CD4-positive, alpha-beta T cell treated with Interferon alpha-2 for 1 hour (primary cell): ENCODE measurements around the gene GRIPAP1.
"Not testable (repeated sequence)": the region's sequence is repeated elsewhere in the genome, so short reads cannot be mapped to it uniquely, and the experiment has no call there.

Experiments
- DNase-seq, 2 donors: peaks; one replicate each; pipeline ENCODE4 v3.0.0-alpha.2; 2020 to 2022

The GRIPAP1 gene

DNA sequence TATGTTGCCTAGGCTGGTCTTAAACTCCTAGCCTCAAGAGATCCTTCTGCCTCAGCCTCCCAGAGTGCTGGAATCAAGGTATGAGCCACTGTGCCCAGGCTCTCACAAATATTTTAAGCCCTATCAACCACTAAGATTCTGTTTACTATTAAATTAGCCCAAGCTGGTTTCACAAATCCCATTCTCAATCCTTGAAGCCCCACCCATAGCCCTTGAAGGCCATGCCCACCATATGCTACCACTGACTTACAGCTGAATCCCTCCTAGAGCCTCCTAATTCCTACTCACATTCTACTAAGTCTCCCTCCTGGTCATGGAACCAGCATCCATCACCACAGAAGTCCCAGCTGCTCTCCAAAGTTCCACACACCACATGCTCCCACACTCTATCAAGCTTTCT lies 9.7 kb downstream of the GRIPAP1 start:
- DNase-seq = no peak

GRCh38 chrX:48989483-48989882 lies 12.6 kb downstream of the GRIPAP1 start:
- DNase-seq = no peak

GRCh38 chrX:48983896-48984295 lies 18.2 kb downstream of the GRIPAP1 start:
- DNase-seq = no peak

GRCh38 chrX:48983081-48983480 lies 19.0 kb downstream of the GRIPAP1 start:
- DNase-seq = no peak

- no peak for DNase-seq
Measured at GRCh38 chrX:48981178-48981577, 20.9 kb downstream of the GRIPAP1 start.

- DNase-seq = not testable (repeated sequence)
Measured at GRCh38 chrX:48980341-48980740, 21.7 kb downstream of the GRIPAP1 start.

- no peak for DNase-seq
Measured at GRCh38 chrX:48978226-48978625, 23.8 kb downstream of the GRIPAP1 start.

DNA sequence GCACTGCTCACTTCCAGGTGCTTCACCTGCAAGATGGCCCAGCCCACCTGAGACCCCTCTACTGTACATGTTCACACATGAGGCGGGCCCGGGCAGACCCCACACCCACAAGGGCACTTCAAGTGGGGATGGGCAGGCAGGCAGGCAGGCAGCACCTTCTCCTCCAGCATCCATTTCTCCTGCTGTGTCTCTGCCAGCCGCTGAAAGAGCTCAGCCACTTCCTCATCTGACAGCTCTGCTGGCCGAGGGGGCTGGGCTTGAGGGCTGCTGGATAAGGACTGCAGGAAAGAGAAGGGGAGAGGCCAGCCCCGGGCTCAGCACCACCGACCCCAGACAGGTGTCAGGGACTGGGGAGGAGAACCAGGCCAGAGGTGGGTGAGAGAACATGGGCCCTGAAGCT lies 26.0 kb downstream of the GRIPAP1 start:
- DNase-seq = no peak

DNA sequence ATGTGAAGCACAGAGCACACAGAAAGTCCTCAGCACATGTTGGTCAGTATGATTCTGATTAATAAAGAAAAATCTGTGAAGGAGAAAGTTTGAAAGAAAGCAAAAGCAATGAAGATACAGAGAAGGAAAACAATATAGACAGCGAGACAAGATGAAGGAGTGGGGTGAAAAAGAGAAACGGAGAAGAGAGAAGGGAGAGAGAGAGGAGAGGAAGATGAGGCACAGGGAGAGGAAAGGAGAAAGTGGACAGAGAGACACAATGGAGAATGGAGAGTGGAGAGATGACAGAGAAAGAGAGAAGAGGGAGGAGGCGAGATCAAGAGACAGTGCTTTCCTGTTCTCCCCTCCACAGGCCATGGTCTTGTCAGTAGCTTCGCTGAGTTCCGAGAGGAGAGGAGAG lies 26.5 kb downstream of the GRIPAP1 start:
- no peak for DNase-seq

- DNase-seq = no peak
Measured at GRCh38 chrX:48975041-48975440, 27.0 kb downstream of the GRIPAP1 start.

DNA sequence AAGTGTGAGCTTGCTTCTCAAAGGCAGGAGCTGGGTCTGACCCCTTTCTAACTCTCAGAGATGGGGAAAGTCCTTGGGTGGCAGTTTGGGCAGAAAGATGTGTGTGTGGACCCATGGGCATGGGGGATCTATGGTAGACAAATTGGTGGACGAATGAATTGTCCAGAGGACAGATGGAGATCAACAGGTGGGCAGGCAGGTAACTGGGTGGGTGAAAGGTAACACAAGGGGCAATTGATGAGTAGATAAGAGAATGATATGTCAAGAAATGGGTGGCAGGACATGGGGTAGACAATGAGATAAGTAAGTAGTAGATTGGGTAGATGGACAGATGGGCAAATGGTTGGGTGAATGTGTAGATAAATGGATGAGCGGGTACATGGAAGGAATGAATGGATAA lies 27.5 kb downstream of the GRIPAP1 start:
- no peak for DNase-seq

- DNase-seq = no peak
Measured at GRCh38 chrX:48974033-48974432, 28.0 kb downstream of the GRIPAP1 start.

DNA sequence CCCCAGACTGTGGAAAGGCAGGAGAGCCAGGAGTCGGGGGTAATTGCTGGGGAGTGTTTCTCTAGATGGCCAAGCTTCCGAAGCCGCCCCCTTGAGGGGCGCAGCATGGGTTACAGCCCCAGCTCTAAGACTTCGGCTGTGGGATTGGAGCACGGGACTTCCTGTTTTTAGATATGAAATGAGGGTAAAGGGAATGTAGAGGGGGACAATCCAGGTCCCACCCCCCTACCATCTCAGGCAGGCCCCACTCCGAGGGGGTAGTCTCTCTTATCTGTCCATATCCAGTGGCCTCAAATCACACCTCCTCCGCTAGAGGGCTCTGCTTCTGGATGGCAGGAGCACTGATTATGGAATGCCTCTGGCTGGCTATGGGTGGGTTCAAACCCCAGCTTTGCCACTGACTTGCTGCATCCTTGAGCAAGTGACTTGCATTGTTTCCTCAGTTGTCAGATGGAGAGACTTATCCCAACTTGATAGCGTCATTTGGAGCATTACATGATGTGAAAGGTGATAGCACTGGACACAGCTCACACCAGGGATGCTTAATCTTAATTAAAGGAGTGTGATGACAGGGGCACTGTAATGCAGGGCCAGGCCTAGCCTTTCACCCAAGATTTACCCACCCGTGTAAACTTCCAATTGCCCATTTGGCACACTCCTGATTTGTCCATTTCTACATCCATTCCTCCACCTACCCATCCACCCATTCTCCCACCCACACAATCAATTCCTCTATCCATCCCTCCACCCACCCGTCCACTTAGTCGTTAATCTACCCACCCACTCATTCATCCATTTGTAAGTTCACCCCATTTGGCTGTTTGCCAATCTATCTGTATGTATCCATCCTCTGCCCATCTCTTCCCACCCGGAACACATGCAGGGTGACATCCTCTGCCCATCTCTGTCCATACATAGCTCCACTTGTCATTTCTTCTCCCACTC lies 29.6 kb downstream of the GRIPAP1 start:
- DNase-seq = peak; percentile 21 to 47

DNA sequence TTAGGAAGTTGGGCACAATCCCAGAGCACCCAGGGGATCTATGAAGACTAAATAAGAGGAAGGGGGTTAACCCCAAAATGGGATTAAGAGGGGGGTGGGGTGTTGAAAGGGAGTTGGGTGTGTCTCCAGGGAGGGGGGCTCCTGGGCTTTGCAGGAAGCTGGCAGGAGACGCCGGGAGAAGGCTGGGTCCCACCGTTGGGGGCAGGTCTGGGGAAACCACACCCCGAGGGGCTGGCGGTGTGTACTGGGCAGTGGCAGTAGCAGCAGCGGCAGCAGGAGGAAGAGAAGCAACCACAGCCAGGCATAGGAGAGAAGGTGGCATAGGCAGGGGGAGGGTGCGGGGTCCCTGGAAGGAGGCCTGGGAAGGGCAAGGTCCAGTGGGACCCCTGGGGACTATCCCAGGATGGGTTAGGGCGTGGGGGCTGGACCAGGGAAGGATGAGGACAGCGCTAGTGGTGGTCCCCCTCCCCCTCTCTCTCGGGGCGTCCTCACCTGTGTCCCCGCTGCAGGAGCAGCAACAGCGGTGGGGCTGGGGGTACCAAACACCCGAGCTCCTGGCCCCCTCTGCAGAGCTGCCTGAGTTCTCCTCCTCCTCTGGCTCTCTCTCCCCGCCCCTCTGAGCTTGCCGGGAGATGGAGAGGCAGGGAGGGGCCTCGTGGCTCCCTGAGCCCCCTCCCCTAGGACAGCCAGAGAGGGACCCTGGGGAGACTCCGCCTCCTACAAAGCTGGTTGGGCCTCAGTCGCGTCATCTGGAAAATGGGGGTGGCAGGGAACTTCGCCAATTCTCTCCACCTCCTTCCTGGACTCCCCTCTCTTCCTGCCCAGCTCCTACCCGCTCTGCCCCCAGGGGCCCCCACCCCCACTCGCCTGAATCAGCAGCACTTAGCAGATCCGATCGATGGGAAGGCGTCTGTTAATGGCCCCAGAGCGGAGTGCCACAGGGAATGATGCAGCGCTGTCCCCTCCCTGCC lies 30.5 kb downstream of the GRIPAP1 start, which contains the start of gene KCND1:
KCND1 (minus strand) TSS at position 596 of the 971 bp plus-strand sequence. CDS start 1,573 bp downstream, outside the sequence.
- DNase-seq = no peak

GRCh38 chrX:48969471-48969870 lies 32.6 kb downstream of the GRIPAP1 start:
- no peak for DNase-seq

- DNase-seq = no peak
Measured at GRCh38 chrX:48968377-48968776, 33.7 kb downstream of the GRIPAP1 start.

DNA sequence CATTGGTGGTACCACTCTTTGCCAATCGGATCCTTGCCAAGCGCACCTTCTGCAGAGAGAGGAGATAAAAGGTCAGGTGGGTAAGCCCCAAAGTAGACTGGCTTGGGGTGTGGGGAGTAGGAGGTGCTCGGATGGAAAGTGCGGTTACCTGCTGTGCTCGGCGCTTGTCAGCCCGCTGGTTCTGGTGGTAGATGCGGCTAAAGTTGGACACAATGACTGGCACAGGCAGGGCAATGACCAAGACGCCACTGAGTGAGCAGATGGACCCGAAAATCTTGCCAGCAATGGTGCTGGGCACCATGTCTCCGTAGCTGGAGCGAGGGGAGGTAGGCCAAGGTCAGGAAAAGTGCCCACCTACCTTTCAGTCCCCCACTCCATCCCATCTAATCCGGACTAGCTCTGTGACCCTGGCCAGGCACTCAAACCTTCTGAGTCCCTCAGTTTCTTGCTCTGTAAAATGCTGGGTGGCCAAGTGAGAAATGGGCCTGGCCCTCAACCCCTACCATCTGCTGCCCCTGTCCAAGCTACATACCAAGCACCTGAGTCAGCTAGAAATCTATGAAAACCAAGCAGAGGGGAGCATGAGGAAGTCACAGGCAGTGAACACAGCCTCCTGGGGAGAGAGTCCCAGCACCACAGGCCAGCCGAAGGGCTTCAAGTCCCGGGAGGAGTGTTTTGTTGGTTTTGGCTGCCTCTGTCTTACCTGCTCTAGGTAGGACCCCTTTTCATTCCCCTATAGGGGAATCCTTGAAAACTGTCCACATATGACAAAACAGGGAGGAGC lies 35.1 kb downstream of the GRIPAP1 start:
- DNase-seq = no peak

GRCh38 chrX:48965959-48966358 lies 36.1 kb downstream of the GRIPAP1 start:
- no peak for DNase-seq

DNA sequence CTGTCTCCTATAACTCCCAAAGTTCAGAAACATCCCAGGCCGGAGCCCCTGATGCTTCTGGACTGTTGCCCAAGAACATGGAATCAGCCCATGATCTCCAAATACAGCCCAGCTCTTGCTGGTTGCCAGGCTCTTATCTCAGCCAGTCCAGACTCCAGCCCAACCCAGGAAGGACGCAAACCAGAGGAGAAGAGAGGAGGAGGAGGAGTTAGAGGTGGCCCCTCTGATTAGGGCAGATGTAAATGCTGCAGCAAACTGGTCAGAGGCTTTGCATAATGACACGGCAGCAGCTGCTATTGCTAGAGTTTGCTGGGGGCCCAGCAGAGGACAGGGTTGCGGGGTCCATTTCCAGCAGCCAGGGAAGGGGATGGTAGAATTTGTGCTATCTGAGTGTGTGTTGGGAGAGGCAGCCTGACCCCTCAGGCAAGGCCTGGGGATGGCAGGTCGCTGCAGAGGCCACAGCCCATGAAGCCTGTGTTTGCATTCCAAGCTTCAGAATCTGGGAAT lies 40.4 kb downstream of the GRIPAP1 start:
- DNase-seq = no peak

GRCh38 chrX:48960291-48960690 lies 41.8 kb downstream of the GRIPAP1 start:
- DNase-seq = no peak

DNA sequence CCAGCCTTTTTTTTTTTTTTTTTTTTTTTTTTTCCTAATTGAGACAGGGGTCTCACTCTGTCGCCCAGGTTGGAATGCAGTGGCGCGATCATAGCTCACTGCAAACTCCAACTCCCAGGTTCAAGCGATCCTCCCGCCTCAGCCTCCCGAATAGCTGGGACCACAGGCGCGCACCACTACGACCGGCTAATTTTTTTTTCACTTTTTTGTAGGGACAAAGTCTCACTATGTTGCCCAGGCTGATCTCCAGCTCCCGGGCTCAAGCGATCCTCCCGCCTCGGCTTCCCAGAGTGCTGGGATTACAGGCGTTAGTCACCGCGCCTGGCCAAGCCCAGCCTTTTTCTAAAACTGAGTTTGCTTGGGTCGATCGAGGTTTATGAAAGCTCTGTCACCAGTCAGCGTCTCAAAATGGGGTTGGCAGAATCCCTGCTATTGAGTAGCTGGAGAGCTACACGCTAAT lies 43.4 kb downstream of the GRIPAP1 start:
- DNase-seq = peak in 1 of 2 donors; percentile 44
